ENCODE data around the gene PEX11A. TPM values are rescaled to one million over a fixed set of nuclear protein-coding genes. Genes with fewer than 3 reads are reported as not detected.

Gene PEX11A
- total RNA-seq, 6 donors from 2014 or later = 4.4 to 18.7 (median 6.7) TPM

- TF ChIP-seq CTCF (IDR thresholded peaks at IDR 0.05) (no peak), EP300 (IDR thresholded peaks at IDR 0.05) (no peak), POLR2A (IDR thresholded peaks at IDR 0.05) (no peak), POLR2AphosphoS5 (IDR thresholded peaks at IDR 0.05) (no peak)
- H3K27me3 ChIP-seq = no peaks in the 10 kb centered on the region
- H3K36me3 ChIP-seq = no peaks in the 10 kb centered on the region
- DNase-seq (peak in 1 of 2 donors; percentile 48), ATAC-seq (ENCODE audit: low FRiP score in 2 of 2) (no peak)
- no peak overlapping the region for H3K4me3 ChIP-seq
- H3K4me1 ChIP-seq = peaks cover 0 to 16% (median 14%) of the 10 kb centered on the region in 4 donors
- H3K9me3 ChIP-seq = no peaks in the 10 kb centered on the region
- no peak overlapping the region for H3K27ac ChIP-seq
- 75 to 91% methylated on average over 8 to 9 of the region's 9 CpGs for WGBS, 2 donors
These were observed 21.2 kb downstream of the PEX11A start for GRCh38 chr15:89669309-89669865.

DNA sequence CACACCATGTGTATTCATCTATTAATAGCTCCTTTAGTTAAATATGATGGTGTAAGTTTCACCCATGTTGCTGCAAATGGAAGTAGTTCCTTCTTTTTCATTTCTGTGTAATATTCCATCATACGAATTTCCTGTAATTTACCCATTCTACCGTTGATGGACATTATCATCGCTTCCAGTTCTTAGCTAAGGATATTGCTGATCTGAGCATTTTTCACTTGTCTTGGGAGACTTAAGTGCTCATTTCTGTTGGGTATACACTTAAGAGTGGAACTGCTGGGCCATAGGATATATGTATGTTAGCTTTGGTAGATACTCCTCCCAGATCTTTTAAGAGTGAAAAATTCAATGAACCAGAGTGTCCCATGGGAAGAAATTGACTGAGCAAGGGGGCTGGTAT lies 22.4 kb downstream of the PEX11A start:
- ATAC-seq (ENCODE audit: low FRiP score in 2 of 2) (no peak), DNase-seq (no peak)
- Histone ChIP-seq H3K36me3 (no peaks in the 10 kb centered on the region), H3K27ac (no peak overlapping the region), H3K4me1 (peaks cover 0 to 16% (median 14%) of the 10 kb centered on the region in 4 donors), H3K9me3 (no peaks in the 10 kb centered on the region), H3K27me3 (no peaks in the 10 kb centered on the region), H3K4me3 (no peak overlapping the region)
- no peak for TF ChIP-seq POLR2AphosphoS5 (IDR thresholded peaks at IDR 0.05)
- no peak for TF ChIP-seq POLR2A (IDR thresholded peaks at IDR 0.05)
- WGBS, 2 donors = 96 to 100% methylated on average over 3 of the region's 3 CpGs

- ATAC-seq (ENCODE audit: low FRiP score in 2 of 2) (no peak), DNase-seq (peak in 1 of 2 donors; percentile 66)
- peaks cover 0 to 21% (median 16%) of the 10 kb centered on the region in 4 donors for H3K4me1 ChIP-seq
- H3K36me3 ChIP-seq = no peaks in the 10 kb centered on the region
- 95 to 96% methylated on average over 3 to 7 of the region's 7 CpGs for WGBS, 2 donors
- H3K27me3 ChIP-seq = no peaks in the 10 kb centered on the region
- TF ChIP-seq POLR2A (IDR thresholded peaks at IDR 0.05) (no peak), POLR2AphosphoS5 (IDR thresholded peaks at IDR 0.05) (no peak), CTCF (IDR thresholded peaks at IDR 0.05) (no peak), EP300 (IDR thresholded peaks at IDR 0.05) (no peak)
- no peak overlapping the region for H3K4me3 ChIP-seq
- H3K27ac ChIP-seq = no peak overlapping the region
- no peaks in the 10 kb centered on the region for H3K9me3 ChIP-seq
These were observed 22.9 kb downstream of the PEX11A start for GRCh38 chr15:89667706-89667960.

GRCh38 chr15:89666858-89667705 lies 23.5 kb downstream of the PEX11A start:
- H3K4me1 ChIP-seq = peaks cover 0 to 23% (median 17%) of the 10 kb centered on the region in 4 donors
- no peak for TF ChIP-seq POLR2AphosphoS5 (IDR thresholded peaks at IDR 0.05)
- no peak for TF ChIP-seq CTCF (IDR thresholded peaks at IDR 0.05)
- no peak for TF ChIP-seq POLR2A (IDR thresholded peaks at IDR 0.05)
- TF ChIP-seq EP300 (IDR thresholded peaks at IDR 0.05) = no peak
- H3K9me3 ChIP-seq = no peaks in the 10 kb centered on the region
- H3K4me3 ChIP-seq = no peak overlapping the region
- H3K27ac ChIP-seq = no peak overlapping the region
- peak in 1 of 2 donors; percentile 43 for DNase-seq
- H3K27me3 ChIP-seq = no peaks in the 10 kb centered on the region
- ATAC-seq (ENCODE audit: low FRiP score in 2 of 2) = peak in 1 of 2 donors; percentile 11
- H3K36me3 ChIP-seq = no peaks in the 10 kb centered on the region
- WGBS, 2 donors = 87 to 92% methylated on average over 7 to 13 of the region's 13 CpGs

DNA sequence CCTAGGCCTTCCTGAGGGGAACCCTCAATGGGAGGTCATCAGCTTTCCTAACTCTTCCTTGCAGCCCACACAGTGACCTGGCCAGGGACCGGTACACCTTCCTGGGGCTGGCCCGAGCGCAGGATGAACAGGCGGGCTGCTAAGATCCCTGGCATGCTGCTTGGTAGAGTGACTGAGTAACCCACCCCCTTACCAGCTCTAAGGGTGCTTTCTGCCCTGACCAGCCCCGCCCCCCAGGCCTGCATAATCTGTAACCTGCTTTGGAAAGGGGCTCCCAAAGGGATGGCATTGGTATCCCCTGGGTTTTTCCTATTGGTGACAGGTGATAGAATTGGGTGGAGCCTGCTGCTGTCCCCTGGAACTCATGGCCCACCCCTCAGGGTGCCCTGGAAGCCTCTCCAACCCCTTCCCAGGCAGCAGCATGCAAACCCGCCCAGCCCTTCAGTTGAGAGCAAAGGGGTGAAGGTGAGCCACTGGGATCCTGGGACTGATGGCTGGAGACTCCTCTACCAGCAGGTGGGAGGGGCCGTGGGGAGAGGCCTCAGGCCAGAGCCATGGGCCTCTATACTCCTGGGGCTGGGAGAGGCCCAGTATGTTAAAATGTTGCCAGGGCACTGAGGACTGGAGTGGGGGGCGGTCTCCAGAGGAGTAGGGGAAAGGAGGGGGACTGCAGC lies 24.2 kb downstream of the PEX11A start:
- Histone ChIP-seq H3K4me1 (peaks cover 0 to 23% (median 17%) of the 10 kb centered on the region in 4 donors), H3K4me3 (peak overlapping the region in 3 of 4 donors; percentile 49 to 54 (median 50)), H3K9me3 (no peaks in the 10 kb centered on the region), H3K27ac (peak overlapping the region; percentile 57 to 82 (median 78)), H3K36me3 (no peaks in the 10 kb centered on the region), H3K27me3 (no peaks in the 10 kb centered on the region)
- 94 to 100% methylated on average over 2 to 7 of the region's 8 CpGs for WGBS, 2 donors
- peak in 1 of 2 donors; percentile 28 for ATAC-seq (ENCODE audit: low FRiP score in 2 of 2)
- TF ChIP-seq POLR2A (IDR thresholded peaks at IDR 0.05) = no peak
- TF ChIP-seq POLR2AphosphoS5 (IDR thresholded peaks at IDR 0.05) = no peak
- no peak for TF ChIP-seq EP300 (IDR thresholded peaks at IDR 0.05)
- peak in 1 of 2 donors; percentile 42 for DNase-seq
